IPS-18a (cell line): ENCODE data around the gene MROH2A.

Experiments used
- H3K27ac ChIP-seq: one replicate; pipeline ENCODE4 v1.5.1; 2013; ENCODE audit warnings: low read length
- H3K27me3 ChIP-seq: one replicate; pipeline ENCODE4 v1.6.1; 2013; ENCODE audit warnings: mild to moderate bottlenecking, low read length; ENCODE audit not compliant: control insufficient read depth, insufficient read depth
- H3K36me3 ChIP-seq: one replicate; pipeline ENCODE4 v1.6.1; 2013; ENCODE audit warnings: low read depth, low read length; ENCODE audit not compliant: control insufficient read depth
- H3K4me1 ChIP-seq: one replicate; pipeline ENCODE4 v1.6.1; 2013; ENCODE audit warnings: low read depth, low read length; ENCODE audit not compliant: control insufficient read depth
- H3K4me3 ChIP-seq: one replicate; pipeline ENCODE4 v1.5.1; 2013; ENCODE audit warnings: low read length
- H3K9ac ChIP-seq: one replicate; pipeline ENCODE4 v1.6.1; 2013; ENCODE audit warnings: mild to moderate bottlenecking, low read length, moderate library complexity
- H3K9me3 ChIP-seq: one replicate; pipeline ENCODE4 v1.6.1; 2013; ENCODE audit warnings: low read depth, low read length; ENCODE audit not compliant: control insufficient read depth

Gene MROH2A

GRCh38 chr2:233836359-233836758 lies 58.2 kb downstream of the MROH2A start:
- no peaks in the 10 kb centered on the region for H3K4me1 ChIP-seq
- no peaks in the 10 kb centered on the region for H3K9me3 ChIP-seq
- no peak overlapping the region for H3K4me3 ChIP-seq
- peaks cover 70% of the 10 kb centered on the region for H3K36me3 ChIP-seq
- no peak overlapping the region for H3K27ac ChIP-seq
- no peaks in the 10 kb centered on the region for H3K27me3 ChIP-seq
- no peak overlapping the region for H3K9ac ChIP-seq

- Histone ChIP-seq H3K36me3 (peaks cover 84% of the 10 kb centered on the region), H3K9me3 (no peaks in the 10 kb centered on the region), H3K4me3 (no peak overlapping the region), H3K27ac (no peak overlapping the region), H3K4me1 (no peaks in the 10 kb centered on the region), H3K9ac (no peak overlapping the region), H3K27me3 (no peaks in the 10 kb centered on the region)
Measured at GRCh38 chr2:233837694-233838229, 59.6 kb downstream of the MROH2A start.

- no peaks in the 10 kb centered on the region for H3K27me3 ChIP-seq
- no peak overlapping the region for H3K4me3 ChIP-seq
- H3K9ac ChIP-seq, result no peak overlapping the region
- no peaks in the 10 kb centered on the region for H3K9me3 ChIP-seq
- no peaks in the 10 kb centered on the region for H3K4me1 ChIP-seq
- H3K36me3 ChIP-seq, result peaks cover 89% of the 10 kb centered on the region
- H3K27ac ChIP-seq, result no peak overlapping the region
Measured at GRCh38 chr2:233838251-233838650, 60.1 kb downstream of the MROH2A start.

- Histone ChIP-seq H3K36me3 (peaks cover 96% of the 10 kb centered on the region), H3K4me3 (no peak overlapping the region), H3K27ac (no peak overlapping the region), H3K9me3 (no peaks in the 10 kb centered on the region), H3K4me1 (no peaks in the 10 kb centered on the region), H3K9ac (no peak overlapping the region), H3K27me3 (no peaks in the 10 kb centered on the region)
Measured at GRCh38 chr2:233838726-233839446, 60.8 kb downstream of the MROH2A start.

- H3K9me3 ChIP-seq, result no peaks in the 10 kb centered on the region
- no peak overlapping the region for H3K27ac ChIP-seq
- peaks cover 99% of the 10 kb centered on the region for H3K36me3 ChIP-seq
- no peaks in the 10 kb centered on the region for H3K27me3 ChIP-seq
- H3K4me3 ChIP-seq, result no peak overlapping the region
- H3K9ac ChIP-seq, result no peak overlapping the region
- no peaks in the 10 kb centered on the region for H3K4me1 ChIP-seq
Measured at GRCh38 chr2:233839447-233839820, 61.3 kb downstream of the MROH2A start.

GRCh38 chr2:233840520-233840919 lies 62.4 kb downstream of the MROH2A start:
- Histone ChIP-seq H3K27me3 (no peaks in the 10 kb centered on the region), H3K36me3 (peaks cover 97% of the 10 kb centered on the region), H3K4me3 (no peak overlapping the region), H3K9ac (no peak overlapping the region), H3K27ac (no peak overlapping the region), H3K4me1 (no peaks in the 10 kb centered on the region), H3K9me3 (no peaks in the 10 kb centered on the region)

- Histone ChIP-seq H3K27me3 (no peaks in the 10 kb centered on the region), H3K27ac (no peak overlapping the region), H3K9ac (no peak overlapping the region), H3K4me1 (no peaks in the 10 kb centered on the region), H3K36me3 (peaks cover 97% of the 10 kb centered on the region), H3K9me3 (no peaks in the 10 kb centered on the region), H3K4me3 (no peak overlapping the region)
Measured at GRCh38 chr2:233841183-233841582, 63.1 kb downstream of the MROH2A start.

- Histone ChIP-seq H3K9ac (no peak overlapping the region), H3K4me1 (no peaks in the 10 kb centered on the region), H3K27ac (no peak overlapping the region), H3K27me3 (no peaks in the 10 kb centered on the region), H3K4me3 (no peak overlapping the region), H3K9me3 (no peaks in the 10 kb centered on the region), H3K36me3 (peaks cover 98% of the 10 kb centered on the region)
Measured at GRCh38 chr2:233844064-233844807, 66.1 kb downstream of the MROH2A start.

- no peak overlapping the region for H3K27ac ChIP-seq
- H3K9me3 ChIP-seq, result no peaks in the 10 kb centered on the region
- H3K36me3 ChIP-seq, result peaks cover 98% of the 10 kb centered on the region
- no peak overlapping the region for H3K4me3 ChIP-seq
- no peaks in the 10 kb centered on the region for H3K4me1 ChIP-seq
- no peaks in the 10 kb centered on the region for H3K27me3 ChIP-seq
- H3K9ac ChIP-seq, result no peak overlapping the region
Measured at GRCh38 chr2:233844836-233845235, 66.7 kb downstream of the MROH2A start.

GRCh38 chr2:233845301-233846060 lies 67.4 kb downstream of the MROH2A start:
- Histone ChIP-seq H3K4me1 (no peaks in the 10 kb centered on the region), H3K9me3 (no peaks in the 10 kb centered on the region), H3K27me3 (no peaks in the 10 kb centered on the region), H3K27ac (no peak overlapping the region), H3K36me3 (peaks cover 98% of the 10 kb centered on the region), H3K4me3 (no peak overlapping the region), H3K9ac (no peak overlapping the region)

GRCh38 chr2:233846387-233847247 lies 68.5 kb downstream of the MROH2A start:
- H3K27me3 ChIP-seq, result no peaks in the 10 kb centered on the region

More at GRCh38 chr2:233846387-233847247, 68.5 kb downstream of the MROH2A start:
- Histone ChIP-seq H3K9ac (no peak overlapping the region), H3K36me3 (peaks cover 96% of the 10 kb centered on the region), H3K4me3 (no peak overlapping the region), H3K27ac (no peak overlapping the region), H3K4me1 (no peaks in the 10 kb centered on the region), H3K9me3 (no peaks in the 10 kb centered on the region)
